ENCODE results near the gene RANGRF. TPM values are rescaled to one million over a fixed set of nuclear protein-coding genes. Genes with fewer than 3 reads are reported as not detected.

Gene RANGRF
- total RNA-seq, 2 experiments from 2014 or later, result 55.1 to 55.3 TPM

DNA sequence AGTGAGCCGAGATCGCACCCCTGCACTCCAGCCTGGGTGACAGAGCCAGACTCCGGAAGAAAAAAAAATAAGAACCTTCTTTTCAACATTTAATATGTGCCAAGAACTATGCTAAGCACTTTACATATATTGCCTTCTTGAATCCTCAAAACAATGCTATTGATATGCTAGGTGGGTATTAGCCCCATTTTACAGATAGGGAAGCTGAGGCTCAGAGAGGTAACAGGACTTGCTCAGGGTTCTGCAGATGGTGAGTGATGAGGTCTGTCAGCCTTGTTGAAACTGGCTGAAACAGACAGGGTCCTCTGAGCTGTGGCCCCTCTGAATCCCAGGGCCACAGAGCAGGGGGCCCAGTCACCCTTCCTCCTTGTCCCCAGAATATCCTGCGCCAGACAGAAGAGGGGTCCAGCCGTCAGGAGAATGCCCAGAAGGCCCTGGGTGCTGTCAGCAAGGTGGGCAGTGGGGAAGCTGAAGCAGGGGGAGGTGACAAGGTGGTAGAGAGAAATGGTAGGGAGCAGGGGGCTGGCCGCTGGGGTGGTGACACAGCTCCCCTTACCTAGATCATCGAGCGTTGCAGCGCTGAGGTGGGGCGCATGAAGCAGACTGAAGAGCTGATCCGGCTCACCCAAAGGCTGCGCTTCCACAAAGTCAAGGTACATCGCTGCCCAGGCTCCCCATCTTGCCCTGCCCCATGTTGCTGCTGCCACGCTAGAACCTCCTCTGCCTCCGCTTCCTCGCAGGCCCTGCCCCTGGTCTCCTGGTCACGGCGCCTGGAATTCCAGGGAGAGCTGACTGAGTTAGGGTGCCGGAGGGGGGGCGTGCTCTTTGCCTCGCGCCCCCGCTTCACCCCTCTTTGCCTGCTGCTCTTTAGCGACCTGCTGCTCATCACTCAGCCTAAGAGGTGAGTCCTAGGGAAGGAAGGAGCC, 29.8 kb downstream of the RANGRF start:
- H3K4me1 Mint-ChIP-seq, result no peaks in the 10 kb centered on the region
- no peak for DNase-seq
- no peak overlapping the region for H3K27ac Mint-ChIP-seq
- peaks cover 19% of the 10 kb centered on the region for H3K27me3 Mint-ChIP-seq
- no peak overlapping the region for H3K4me3 Mint-ChIP-seq
- H3K9me3 Mint-ChIP-seq, result no peaks in the 10 kb centered on the region
- no peaks in the 10 kb centered on the region for H3K36me3 Mint-ChIP-seq

DNA sequence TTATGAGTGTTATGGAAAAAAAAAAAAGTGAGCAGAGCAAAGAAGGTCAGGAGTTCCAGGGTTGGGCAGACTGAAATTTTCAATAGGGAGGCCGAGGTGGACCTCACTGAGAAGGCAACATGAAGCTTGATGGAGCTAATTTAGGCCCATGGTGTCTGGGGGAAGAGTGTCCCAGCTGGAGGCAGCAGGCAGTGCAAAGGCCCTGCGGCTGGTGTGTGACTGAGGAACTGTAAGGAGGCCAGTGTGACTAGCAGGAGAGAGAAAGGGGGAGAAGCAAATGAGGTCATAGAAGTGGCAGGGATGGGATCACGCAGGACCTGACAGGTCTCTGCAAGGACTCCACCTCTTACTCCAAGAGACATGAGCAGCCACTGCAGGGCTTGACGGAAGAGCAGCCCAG, 31.8 kb downstream of the RANGRF start:
- no peak for DNase-seq
- Mint-ChIP-seq H3K36me3 (no peaks in the 10 kb centered on the region), H3K4me1 (peaks cover 2% of the 10 kb centered on the region), H3K4me3 (no peak overlapping the region), H3K27me3 (peaks cover 21% of the 10 kb centered on the region), H3K9me3 (no peaks in the 10 kb centered on the region), H3K27ac (no peak overlapping the region)

DNA sequence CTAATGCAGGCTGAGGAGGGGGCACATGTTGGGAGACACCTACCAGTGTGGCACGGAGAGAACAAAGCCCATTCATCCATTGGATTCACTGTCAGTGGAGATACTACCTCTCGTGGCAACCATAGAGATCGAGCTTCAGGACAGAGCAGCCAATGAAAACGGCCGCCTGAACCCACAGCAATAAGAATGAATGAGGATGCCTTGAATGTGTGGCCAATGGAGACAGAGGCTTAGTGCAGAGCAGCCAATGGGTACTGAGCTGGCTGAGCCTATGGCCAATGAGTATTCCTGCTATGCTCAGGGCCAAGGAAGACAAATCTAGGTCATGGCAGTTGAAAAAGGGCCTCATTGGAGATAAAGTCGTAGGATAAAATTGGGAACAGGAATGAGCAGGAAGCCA, 32.5 kb downstream of the RANGRF start:
- H3K27ac Mint-ChIP-seq, result no peak overlapping the region
- H3K27me3 Mint-ChIP-seq, result peaks cover 26% of the 10 kb centered on the region
- peaks cover 4% of the 10 kb centered on the region for H3K4me1 Mint-ChIP-seq
- DNase-seq, result no peak
- H3K36me3 Mint-ChIP-seq, result no peaks in the 10 kb centered on the region
- no peak overlapping the region for H3K4me3 Mint-ChIP-seq
- H3K9me3 Mint-ChIP-seq, result no peaks in the 10 kb centered on the region

DNA sequence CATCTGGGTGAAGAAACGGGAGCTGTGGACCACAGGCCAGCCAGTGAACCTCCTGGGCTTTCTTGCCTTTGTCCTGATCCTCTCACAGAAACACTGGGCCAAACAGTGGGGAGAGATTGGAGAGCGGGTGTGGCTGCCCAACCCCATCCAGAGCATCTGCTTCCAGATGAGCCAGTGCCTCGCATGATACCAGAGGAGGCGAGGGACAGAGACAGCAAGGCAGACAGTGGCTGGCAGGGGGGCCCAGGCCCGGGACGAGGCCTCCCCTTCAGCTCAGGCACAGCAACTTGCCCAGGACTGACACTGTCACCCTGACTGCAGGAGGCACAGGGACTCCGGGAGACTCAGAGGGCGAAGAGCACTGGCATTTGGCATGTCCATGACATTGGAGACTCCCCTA, 33.6 kb downstream of the RANGRF start:
- Mint-ChIP-seq H3K9me3 (no peaks in the 10 kb centered on the region), H3K36me3 (no peaks in the 10 kb centered on the region), H3K27me3 (peaks cover 32% of the 10 kb centered on the region), H3K4me1 (peaks cover 12% of the 10 kb centered on the region), H3K27ac (no peak overlapping the region), H3K4me3 (no peak overlapping the region)
- DNase-seq, result no peak

DNA sequence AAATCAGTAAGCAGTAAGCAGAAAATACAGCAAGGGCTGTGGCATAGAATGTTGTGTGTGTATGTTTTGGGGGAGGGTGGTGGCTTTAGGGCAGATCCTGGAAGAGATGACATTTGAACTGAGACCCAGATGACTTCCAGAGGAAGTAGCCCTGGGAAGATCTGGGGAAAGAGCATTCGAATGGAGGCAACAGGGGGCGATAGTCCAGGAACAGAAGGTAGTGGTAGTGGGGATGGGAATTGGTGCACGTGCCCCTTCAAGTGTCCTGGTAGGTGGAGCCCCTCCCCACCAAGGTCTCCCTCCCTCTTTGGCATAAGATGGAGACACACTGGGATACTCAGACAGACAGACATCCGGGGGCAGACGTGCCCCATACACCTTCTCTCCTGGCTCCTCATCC, 35.7 kb downstream of the RANGRF start:
- H3K4me1 Mint-ChIP-seq, result peaks cover 13% of the 10 kb centered on the region
- H3K27me3 Mint-ChIP-seq, result peaks cover 46% of the 10 kb centered on the region
- no peak overlapping the region for H3K4me3 Mint-ChIP-seq
- DNase-seq, result no peak
- no peak overlapping the region for H3K27ac Mint-ChIP-seq
- no peaks in the 10 kb centered on the region for H3K36me3 Mint-ChIP-seq
- H3K9me3 Mint-ChIP-seq, result no peaks in the 10 kb centered on the region

DNA sequence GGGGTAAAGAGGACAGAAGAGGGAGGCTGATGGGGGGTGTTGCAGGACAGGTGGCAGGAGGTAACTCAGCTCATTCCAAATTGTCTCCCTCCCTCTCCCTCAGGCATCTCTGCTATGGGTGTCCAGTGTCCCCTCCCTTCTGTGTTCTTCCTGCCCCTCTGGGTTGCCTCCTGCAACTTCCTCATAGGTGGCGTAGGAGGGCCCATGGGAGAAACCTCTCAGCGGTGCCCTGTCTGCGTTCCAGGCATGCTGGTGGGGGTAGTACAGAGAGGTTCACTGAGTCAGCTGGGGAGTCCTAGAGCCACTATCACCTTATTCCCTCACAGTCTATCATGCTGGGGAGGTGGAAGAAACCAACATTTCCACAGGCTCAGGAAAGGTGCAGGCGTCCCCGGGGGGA, 36.5 kb downstream of the RANGRF start:
- Mint-ChIP-seq H3K9me3 (no peaks in the 10 kb centered on the region), H3K4me1 (peaks cover 13% of the 10 kb centered on the region), H3K36me3 (no peaks in the 10 kb centered on the region), H3K27me3 (peaks cover 46% of the 10 kb centered on the region), H3K27ac (no peak overlapping the region), H3K4me3 (no peak overlapping the region)
- no peak for DNase-seq

DNA sequence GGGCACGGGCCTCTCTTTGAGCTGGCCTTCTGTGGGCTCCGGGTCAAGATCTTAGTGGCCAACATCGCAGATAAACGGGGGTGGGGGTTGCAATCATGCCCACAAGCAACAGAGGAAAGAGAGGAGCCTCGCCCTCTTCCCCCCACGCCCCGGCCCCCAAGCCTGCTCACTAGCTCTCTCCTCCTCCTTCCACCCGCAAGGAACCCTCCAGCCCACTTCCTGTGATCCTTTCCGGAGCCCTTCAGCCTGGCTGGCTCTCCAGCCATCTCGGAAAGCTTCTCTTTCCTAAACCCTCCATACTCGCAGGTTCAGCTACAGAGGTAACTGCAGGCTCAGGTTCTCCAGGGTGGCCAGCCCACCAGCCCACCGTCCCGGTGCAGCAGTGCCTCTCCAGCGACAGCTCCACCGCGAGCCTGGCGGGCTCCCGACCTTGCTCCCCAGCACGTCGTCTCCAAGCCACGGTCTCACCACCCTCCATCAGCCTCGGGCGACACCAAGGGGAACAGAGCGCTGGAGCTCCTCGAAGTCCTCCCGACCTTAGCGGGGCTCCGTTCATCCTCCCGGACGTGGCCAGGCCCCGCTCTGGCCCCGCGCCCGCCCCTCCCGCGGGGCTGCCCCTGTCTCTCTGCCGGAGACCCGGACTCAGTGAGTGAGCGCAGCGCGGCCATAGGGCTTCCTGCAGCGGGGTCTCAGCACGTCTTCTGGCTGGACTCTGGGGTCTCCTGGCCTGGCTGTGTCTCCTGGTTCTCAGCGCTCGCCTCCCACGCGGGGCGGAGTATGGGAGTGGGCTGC, 38.2 kb downstream of the RANGRF start:
- Mint-ChIP-seq H3K9me3 (no peaks in the 10 kb centered on the region), H3K36me3 (no peaks in the 10 kb centered on the region), H3K27ac (no peak overlapping the region), H3K27me3 (peaks cover 46% of the 10 kb centered on the region), H3K4me3 (peak overlapping the region; percentile 75), H3K4me1 (peaks cover 13% of the 10 kb centered on the region)
- DNase-seq, result peak; percentile 42

DNA sequence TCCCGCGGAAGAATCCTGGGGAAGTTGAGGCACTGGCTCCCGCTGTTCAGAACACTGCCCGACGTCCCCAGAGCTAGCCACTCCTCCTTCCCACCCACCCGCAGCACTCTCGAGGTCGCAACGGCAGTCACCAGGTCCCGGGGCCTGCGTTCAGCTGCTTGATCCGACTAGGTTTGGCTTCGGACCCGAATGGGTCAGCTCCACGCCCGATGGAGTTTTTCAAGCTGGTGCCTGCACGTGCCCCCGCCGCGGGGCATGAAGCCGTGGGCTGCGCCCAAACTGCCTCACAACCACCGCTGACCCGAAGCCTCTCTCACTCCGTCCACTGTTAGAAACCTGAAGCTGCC, 38.8 kb downstream of the RANGRF start:
- Mint-ChIP-seq H3K27ac (no peak overlapping the region), H3K4me1 (peaks cover 13% of the 10 kb centered on the region), H3K4me3 (peak overlapping the region; percentile 75), H3K36me3 (no peaks in the 10 kb centered on the region), H3K27me3 (peaks cover 46% of the 10 kb centered on the region), H3K9me3 (no peaks in the 10 kb centered on the region)
- no peak for DNase-seq

DNA sequence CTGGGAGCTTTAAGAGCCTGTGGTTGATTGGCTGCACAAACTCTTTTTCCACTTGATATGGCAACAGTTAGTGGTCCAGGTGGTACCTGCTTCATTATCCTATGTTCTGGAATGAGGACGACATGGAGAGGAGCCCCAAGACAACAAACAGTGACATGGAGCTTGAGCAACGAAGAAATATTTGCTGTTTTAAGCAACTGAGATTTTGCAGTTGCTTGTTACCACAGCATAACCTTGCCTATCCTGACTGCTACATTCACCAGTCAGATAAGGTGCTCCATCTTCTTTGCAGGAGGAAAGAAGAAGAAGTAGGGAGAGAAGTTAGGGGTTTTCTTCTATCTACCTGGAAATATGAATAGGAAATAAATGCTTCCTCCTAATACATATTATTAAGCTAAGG, 43.7 kb downstream of the RANGRF start:
- H3K4me3 Mint-ChIP-seq, result no peak overlapping the region
- no peak overlapping the region for H3K27ac Mint-ChIP-seq
- no peaks in the 10 kb centered on the region for H3K36me3 Mint-ChIP-seq

DNA sequence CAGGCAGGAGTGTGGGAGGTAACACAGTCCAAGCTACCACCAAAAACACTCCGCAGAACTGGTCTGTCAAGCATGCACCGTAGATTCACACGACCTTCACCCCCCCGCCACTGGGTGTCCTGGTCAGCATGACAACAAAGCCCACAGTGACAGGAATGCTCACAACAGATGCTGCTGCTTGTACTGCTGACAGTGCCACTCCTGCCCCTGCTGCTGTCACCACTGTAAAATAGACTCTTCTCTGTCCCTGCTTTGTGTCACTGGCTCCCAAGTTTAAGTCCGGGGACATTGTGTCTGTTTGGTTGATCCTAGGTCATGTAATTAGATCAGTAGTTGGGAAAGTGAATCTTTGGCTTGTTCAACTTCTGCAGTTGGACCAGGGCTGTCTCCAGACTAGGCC, 44.2 kb downstream of the RANGRF start:
- DNase-seq, result no peak
- Mint-ChIP-seq H3K27me3 (peaks cover 19% of the 10 kb centered on the region), H3K4me1 (peaks cover 1% of the 10 kb centered on the region), H3K4me3 (no peak overlapping the region), H3K27ac (no peak overlapping the region), H3K9me3 (no peaks in the 10 kb centered on the region), H3K36me3 (no peaks in the 10 kb centered on the region)

More for the DNA sequence above, 43.7 kb downstream of the RANGRF start:
- Mint-ChIP-seq H3K27me3 (peaks cover 21% of the 10 kb centered on the region), H3K4me1 (peaks cover under 1% of the 10 kb centered on the region), H3K9me3 (no peaks in the 10 kb centered on the region)
- DNase-seq, result no peak

DNA sequence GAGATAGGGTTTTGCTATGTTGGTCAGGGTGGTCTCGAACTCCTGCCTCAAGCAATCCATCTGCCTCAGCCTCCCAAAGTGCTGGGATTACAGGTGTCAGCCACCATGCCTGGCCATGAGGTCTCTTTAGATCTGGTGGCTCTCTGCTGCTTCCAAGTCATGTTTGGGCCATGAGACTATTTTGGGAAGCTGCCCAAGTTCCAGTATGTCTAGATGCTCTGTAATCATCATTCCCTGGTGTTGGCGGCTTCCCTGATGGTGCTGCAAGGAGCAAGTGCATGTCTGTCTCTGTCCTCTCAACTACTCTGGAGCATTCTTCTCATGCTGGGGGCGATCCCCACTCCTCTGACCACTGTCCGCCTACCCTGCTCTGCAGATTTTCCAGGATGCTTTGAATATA, 44.8 kb downstream of the RANGRF start:
- Mint-ChIP-seq H3K4me1 (peaks cover 7% of the 10 kb centered on the region), H3K4me3 (no peak overlapping the region), H3K9me3 (no peaks in the 10 kb centered on the region), H3K27ac (no peak overlapping the region), H3K27me3 (peaks cover 16% of the 10 kb centered on the region), H3K36me3 (no peaks in the 10 kb centered on the region)
- DNase-seq, result no peak

DNA sequence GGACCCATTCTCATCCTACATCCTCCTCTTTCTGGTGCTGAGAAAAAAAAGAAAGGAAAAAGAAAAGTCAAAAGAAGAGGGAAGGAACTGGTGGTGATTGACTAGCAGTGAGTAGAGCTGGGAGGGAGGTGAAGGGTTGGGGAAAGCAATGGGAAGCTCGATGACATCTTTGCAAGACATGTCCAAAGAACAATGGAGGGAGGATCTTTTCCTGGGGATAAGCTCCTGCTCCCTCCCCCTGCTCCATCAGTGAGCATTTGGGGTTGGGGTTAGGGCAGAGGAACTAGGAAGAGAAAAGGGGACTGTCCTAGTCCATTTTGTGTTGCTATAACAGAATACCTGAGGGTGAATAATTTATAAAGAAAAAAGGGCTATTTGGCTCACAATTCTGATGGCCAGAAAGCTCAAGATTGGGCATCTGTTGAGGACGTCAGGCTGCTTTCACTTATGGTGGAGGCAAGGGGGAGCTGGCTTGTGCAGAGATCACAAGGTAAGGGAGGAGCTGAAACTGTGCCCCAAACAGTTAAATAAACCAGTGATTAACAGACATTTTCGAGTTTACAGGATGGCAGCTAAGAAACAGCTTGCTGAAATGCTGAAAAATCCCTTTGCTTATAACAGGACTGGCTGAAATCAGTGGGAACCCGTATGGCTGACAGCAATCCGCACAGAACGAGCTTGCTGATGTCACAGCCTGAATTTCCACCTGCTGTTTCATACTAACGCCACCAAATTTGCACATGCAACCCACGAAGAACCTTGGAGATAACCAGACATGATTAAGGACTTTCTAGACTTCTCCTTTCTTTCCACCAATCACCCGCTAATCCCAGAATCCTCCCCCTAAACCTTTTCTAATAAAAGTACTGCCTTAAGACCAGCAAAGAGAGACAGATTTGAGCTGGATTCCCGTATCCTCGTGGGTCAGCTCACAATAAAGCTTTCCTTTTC, 49.6 kb downstream of the RANGRF start:
- Mint-ChIP-seq H3K4me3 (peak overlapping the region; percentile 12), H3K27ac (peak overlapping the region; percentile 16), H3K4me1 (peaks cover 13% of the 10 kb centered on the region), H3K36me3 (no peaks in the 10 kb centered on the region), H3K27me3 (peaks cover 10% of the 10 kb centered on the region), H3K9me3 (no peaks in the 10 kb centered on the region)
- no peak for DNase-seq

DNA sequence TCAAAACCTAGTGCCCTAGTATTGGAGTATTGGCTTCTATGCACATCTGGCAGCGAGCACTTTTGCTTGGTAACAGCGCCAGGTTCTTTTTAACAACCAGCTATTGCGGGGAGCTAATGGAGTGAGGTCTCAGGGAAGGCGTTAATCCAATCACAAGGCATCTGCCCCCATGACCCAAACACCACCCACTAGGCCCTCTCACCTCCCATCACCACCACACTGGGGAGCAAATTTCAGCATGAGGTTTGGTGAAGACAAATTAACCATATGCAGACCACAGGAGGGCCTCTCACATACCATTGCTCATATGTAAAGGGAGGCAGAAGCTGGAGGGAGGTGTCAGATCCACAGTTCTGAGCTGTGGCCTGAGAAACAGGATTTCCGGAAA, 50.3 kb downstream of the RANGRF start:
- H3K27me3 Mint-ChIP-seq, result peaks cover 10% of the 10 kb centered on the region
- H3K4me1 Mint-ChIP-seq, result peaks cover 13% of the 10 kb centered on the region
- no peak overlapping the region for H3K27ac Mint-ChIP-seq
- H3K36me3 Mint-ChIP-seq, result no peaks in the 10 kb centered on the region
- no peak for DNase-seq
- no peaks in the 10 kb centered on the region for H3K9me3 Mint-ChIP-seq
- H3K4me3 Mint-ChIP-seq, result no peak overlapping the region

DNA sequence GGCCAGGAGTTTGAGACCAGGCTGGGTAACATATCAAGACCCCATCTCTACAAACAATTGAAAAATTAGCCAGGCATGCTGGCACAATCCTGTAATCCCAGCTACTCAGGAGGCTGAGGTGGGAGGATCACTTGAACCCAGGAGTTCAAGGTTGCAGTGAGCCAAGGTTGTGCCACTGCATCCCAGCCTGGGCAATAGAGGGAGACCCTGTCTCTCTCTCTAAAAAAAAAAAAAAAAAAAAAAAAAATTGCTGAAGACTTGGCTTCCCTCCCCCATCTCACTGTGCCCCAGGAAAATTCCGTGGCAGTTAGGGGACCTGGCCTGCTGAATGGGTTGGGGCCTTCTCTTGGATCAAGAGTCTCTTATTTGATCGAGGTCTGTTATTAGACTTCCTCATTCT, 51.1 kb downstream of the RANGRF start, which contains the start of gene ODF4:
Gene ODF4, plus strand, starts transcription at position 301 of the 400 bp plus-strand sequence. CDS start 212 bp downstream, outside the sequence.
- Mint-ChIP-seq H3K4me1 (peaks cover 13% of the 10 kb centered on the region), H3K27ac (no peak within 1 kb of the TSS), H3K4me3 (no peak within 1 kb of the TSS), H3K36me3 (no peaks in the 10 kb centered on the region), H3K9me3 (no peaks in the 10 kb centered on the region), H3K27me3 (peaks cover 7% of the 10 kb centered on the region)
- no peak for DNase-seq
